KMS-11 (cell line): Measurements from ENCODE around the gene FAM149B1.

Experiments used
- H2AFZ ChIP-seq: fragments of 200-600 bp; sonication (generic); 2 replicates; pipeline ENCODE4 v1.6.1; 2016; ENCODE audit warnings: antibody characterized with exemption, mixed run types, low read depth
- H3K27ac ChIP-seq: fragments of 200-600 bp; sonication (generic); 2 replicates; pipeline ENCODE4 v1.6.1; 2016; ENCODE audit warnings: mild to moderate bottlenecking, mixed run types
- H3K27me3 ChIP-seq: fragments of 200-600 bp; sonication (generic); 2 replicates; pipeline ENCODE4 v1.6.1; 2017; ENCODE audit warnings: mild to moderate bottlenecking, low read depth, mixed run types, moderate library complexity; ENCODE audit not compliant: insufficient read depth
- H3K36me3 ChIP-seq: fragments of 200-600 bp; sonication (generic); 2 replicates; pipeline ENCODE4 v1.6.1; 2017; ENCODE audit warnings: mild to moderate bottlenecking, mixed run types; ENCODE audit not compliant: insufficient read depth
- H3K4me1 ChIP-seq: fragments of 200-600 bp; sonication (generic); 2 replicates; pipeline ENCODE4 v1.6.1; 2016; ENCODE audit warnings: mild to moderate bottlenecking, low read depth, mixed run types; ENCODE audit not compliant: poor library complexity, severe bottlenecking
- H3K4me2 ChIP-seq: fragments of 200-600 bp; sonication (generic); 2 replicates; pipeline ENCODE4 v1.7.0; 2016; ENCODE audit warnings: mild to moderate bottlenecking, mixed run types
- H3K4me3 ChIP-seq: fragments of 200-600 bp; sonication (generic); IDR thresholded peaks from 2 replicates; pipeline ENCODE4 v1.6.1; 2017; ENCODE audit warnings: low read depth, low read length, mixed read lengths; ENCODE audit not compliant: insufficient read depth
- H3K79me2 ChIP-seq: fragments of 200-600 bp; sonication (generic); 2 replicates; pipeline ENCODE4 v1.6.1; 2016; ENCODE audit warnings: low read depth, mixed run types; ENCODE audit not compliant: insufficient read depth
- H3K9ac ChIP-seq: fragments of 200-600 bp; sonication (generic); 2 replicates; pipeline ENCODE4 v1.6.1; 2016; ENCODE audit warnings: mild to moderate bottlenecking, mixed run types
- H4K20me1 ChIP-seq: fragments of 200-600 bp; sonication (generic); 2 replicates; pipeline ENCODE4 v1.6.1; 2016; ENCODE audit warnings: mild to moderate bottlenecking, mixed run types; ENCODE audit not compliant: insufficient read depth
- TF ChIP-seq, protein P1 (sequence below): fragments of 200-600 bp; sonication (generic); conservative IDR thresholded peaks from 2 replicates; pipeline ENCODE4 v1.6.1; 2017; ENCODE audit warnings: low read depth, mild to moderate bottlenecking, antibody characterized with exemption, low read length, moderate library complexity, mixed read lengths

The FAM149B1 gene

GRCh38 chr10:73246646-73247508 lies 79.0 kb downstream of the FAM149B1 start, which contains the start of gene DNAJC9:
TSS of gene DNAJC9 (minus strand) at chr10:73247255. CDS start at chr10:73247189, 66 bp downstream.
- Histone ChIP-seq H3K36me3 (no peaks in the 10 kb centered on the region), H3K4me1 (peaks cover 42% of the 10 kb centered on the region), H3K27ac (peak within 1 kb of the TSS; percentile 83), H3K27me3 (no peaks in the 10 kb centered on the region), H3K9ac (peak within 1 kb of the TSS; percentile 83), H3K79me2 (peaks cover 67% of the 10 kb centered on the region), H3K4me2 (peak within 1 kb of the TSS; percentile 78), H4K20me1 (0 out of 2 replicates have a peak, but pooled peaks cover 4% of the 10 kb centered on the region), H2AFZ (peak within 1 kb of the TSS; percentile 47), H3K4me3 (no peak within 1 kb of the TSS)
- TF ChIP-seq, protein P1, sequence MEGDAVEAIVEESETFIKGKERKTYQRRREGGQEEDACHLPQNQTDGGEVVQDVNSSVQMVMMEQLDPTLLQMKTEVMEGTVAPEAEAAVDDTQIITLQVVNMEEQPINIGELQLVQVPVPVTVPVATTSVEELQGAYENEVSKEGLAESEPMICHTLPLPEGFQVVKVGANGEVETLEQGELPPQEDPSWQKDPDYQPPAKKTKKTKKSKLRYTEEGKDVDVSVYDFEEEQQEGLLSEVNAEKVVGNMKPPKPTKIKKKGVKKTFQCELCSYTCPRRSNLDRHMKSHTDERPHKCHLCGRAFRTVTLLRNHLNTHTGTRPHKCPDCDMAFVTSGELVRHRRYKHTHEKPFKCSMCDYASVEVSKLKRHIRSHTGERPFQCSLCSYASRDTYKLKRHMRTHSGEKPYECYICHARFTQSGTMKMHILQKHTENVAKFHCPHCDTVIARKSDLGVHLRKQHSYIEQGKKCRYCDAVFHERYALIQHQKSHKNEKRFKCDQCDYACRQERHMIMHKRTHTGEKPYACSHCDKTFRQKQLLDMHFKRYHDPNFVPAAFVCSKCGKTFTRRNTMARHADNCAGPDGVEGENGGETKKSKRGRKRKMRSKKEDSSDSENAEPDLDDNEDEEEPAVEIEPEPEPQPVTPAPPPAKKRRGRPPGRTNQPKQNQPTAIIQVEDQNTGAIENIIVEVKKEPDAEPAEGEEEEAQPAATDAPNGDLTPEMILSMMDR: no peak

GRCh38 chr10:73247509-73248258 lies 79.8 kb downstream of the FAM149B1 start:
- Histone ChIP-seq H3K4me3 (no peak overlapping the region), H4K20me1 (0 out of 2 replicates have a peak, but pooled peaks cover 4% of the 10 kb centered on the region), H3K79me2 (peaks cover 71% of the 10 kb centered on the region), H3K9ac (peak overlapping the region; percentile 83; the same call in 1 of the 2 replicates), H3K36me3 (no peaks in the 10 kb centered on the region), H3K4me1 (peaks cover 42% of the 10 kb centered on the region), H2AFZ (peak overlapping the region; percentile 47), H3K27ac (peak overlapping the region; percentile 83), H3K27me3 (no peaks in the 10 kb centered on the region), H3K4me2 (peak overlapping the region; percentile 78)
- TF ChIP-seq, protein P1: no peak; the same call in 1 of the 2 replicates

GRCh38 chr10:73248259-73248724 lies 80.4 kb downstream of the FAM149B1 start:
- peaks cover 42% of the 10 kb centered on the region for H3K4me1 ChIP-seq
- H3K79me2 ChIP-seq: peaks cover 70% of the 10 kb centered on the region
- H3K4me2 ChIP-seq: peak overlapping the region; percentile 78; the same call in 1 of the 2 replicates
- TF ChIP-seq, protein P1: no peak
- H3K36me3 ChIP-seq: no peaks in the 10 kb centered on the region
- peak overlapping the region; percentile 47; the same call in 1 of the 2 replicates for H2AFZ ChIP-seq
- 0 out of 2 replicates have a peak, but pooled peaks cover 4% of the 10 kb centered on the region for H4K20me1 ChIP-seq
- peak overlapping the region; percentile 83; the same call in 1 of the 2 replicates for H3K9ac ChIP-seq
- peak overlapping the region; percentile 83; the same call in 1 of the 2 replicates for H3K27ac ChIP-seq
- H3K4me3 ChIP-seq: no peak overlapping the region
- H3K27me3 ChIP-seq: no peaks in the 10 kb centered on the region

DNA sequence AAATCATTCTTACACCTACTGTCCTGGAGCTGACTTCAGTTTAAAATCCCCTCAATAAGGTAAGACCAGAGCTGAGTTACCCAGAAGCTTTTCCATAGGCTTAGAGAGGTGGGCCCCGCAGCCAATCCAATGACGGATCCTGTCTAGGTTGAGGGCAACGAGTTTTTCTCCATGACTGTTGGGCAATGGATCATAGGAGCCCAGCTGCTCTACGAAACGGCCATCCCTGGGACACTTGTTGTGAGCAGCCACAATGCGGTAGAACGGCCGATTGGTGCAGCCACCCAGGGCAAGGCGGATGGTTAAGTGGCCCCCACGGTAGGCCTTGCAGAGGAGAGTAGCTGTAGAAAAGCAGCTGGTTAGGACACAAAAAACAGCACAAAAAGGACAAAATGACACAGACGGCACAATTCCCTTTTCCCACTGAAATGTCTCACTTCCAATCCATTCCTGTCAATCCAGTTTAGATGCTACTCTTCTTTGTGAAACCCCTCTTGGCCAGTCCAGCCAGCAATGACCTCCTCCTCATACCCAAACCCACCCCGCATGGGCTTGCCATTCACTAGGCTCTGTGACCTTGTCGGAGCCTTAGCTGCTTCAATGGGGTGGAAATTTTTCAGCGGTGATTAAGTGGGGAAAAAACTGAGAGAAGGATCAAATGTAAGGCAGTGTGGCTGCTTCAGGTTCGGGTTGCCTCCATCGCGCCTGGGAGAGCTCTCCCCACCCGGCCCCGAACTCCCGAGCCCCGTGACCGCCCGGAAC lies 83.9 kb downstream of the FAM149B1 start:
- H3K9ac ChIP-seq: peak overlapping the region; percentile 73; the same call in 1 of the 2 replicates
- no peaks in the 10 kb centered on the region for H3K27me3 ChIP-seq
- TF ChIP-seq, protein P1: no peak
- H3K4me2 ChIP-seq: peak overlapping the region; percentile 58
- H3K4me3 ChIP-seq: no peak overlapping the region
- peak overlapping the region; percentile 65 for H3K27ac ChIP-seq
- peaks cover 36% of the 10 kb centered on the region for H3K79me2 ChIP-seq
- peak overlapping the region; percentile 72 for H2AFZ ChIP-seq
- no peaks in the 10 kb centered on the region for H4K20me1 ChIP-seq
- no peaks in the 10 kb centered on the region for H3K36me3 ChIP-seq
- H3K4me1 ChIP-seq: peaks cover 29% of the 10 kb centered on the region
